Measurements from ENCODE around the gene HPCAL4.

GRCh38 chr1:39648496-39648895 lies 42.7 kb downstream of the HPCAL4 start:
- TF ChIP-seq CTCF (tag by site-specific recombination; IDR thresholded peaks at IDR 0.05) (no peak), ZNF24 (tag by site-specific recombination; IDR thresholded peaks at IDR 0.05) (no peak), ZNF626 (tag by site-specific recombination; IDR thresholded peaks at IDR 0.05) (no peak), ZNF274 (IDR thresholded peaks at IDR 0.05; ENCODE audit: low read length) (no peak), ZNF274 (tag by site-specific recombination; IDR thresholded peaks at IDR 0.05; ENCODE audit: borderline replicate concordance) (no peak), HOXA7 (CRISPR knock-in tag; IDR thresholded peaks at IDR 0.05; ENCODE audit: borderline replicate concordance) (no peak), SP7 (tag by site-specific recombination; IDR thresholded peaks at IDR 0.05) (no peak), ZNF202 (tag by site-specific recombination; IDR thresholded peaks at IDR 0.05; ENCODE audit: borderline replicate concordance) (no peak), RBAK (tag by site-specific recombination; IDR thresholded peaks at IDR 0.05) (no peak), ZNF785 (tag by site-specific recombination; IDR thresholded peaks at IDR 0.05) (no peak)
- TF ChIP-seq, protein P1, sequence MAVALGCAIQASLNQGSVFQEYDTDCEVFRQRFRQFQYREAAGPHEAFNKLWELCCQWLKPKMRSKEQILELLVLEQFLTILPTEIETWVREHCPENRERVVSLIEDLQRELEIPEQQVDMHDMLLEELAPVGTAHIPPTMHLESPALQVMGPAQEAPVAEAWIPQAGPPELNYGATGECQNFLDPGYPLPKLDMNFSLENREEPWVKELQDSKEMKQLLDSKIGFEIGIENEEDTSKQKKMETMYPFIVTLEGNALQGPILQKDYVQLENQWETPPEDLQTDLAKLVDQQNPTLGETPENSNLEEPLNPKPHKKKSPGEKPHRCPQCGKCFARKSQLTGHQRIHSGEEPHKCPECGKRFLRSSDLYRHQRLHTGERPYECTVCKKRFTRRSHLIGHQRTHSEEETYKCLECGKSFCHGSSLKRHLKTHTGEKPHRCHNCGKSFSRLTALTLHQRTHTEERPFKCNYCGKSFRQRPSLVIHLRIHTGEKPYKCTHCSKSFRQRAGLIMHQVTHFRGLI (tag by site-specific recombination; IDR thresholded peaks at IDR 0.05) = no peak

Measured in HEK293 (cell line).